GM10248 (cell line): ENCODE data around the gene AZU1.
"Not testable (repeated sequence)": the region's sequence is repeated elsewhere in the genome, so short reads cannot be mapped to it uniquely, and the experiment has no call there.

ENCODE experiments used
- CTCF ChIA-PET: fragments of 300-600 bp; sonication (Branson Sonifier 250); formaldehyde crosslinking; extraction: SDS; loops from one replicate; lab custom pipeline; 2021; ENCODE audit warnings: antibody characterized with exemption; lab: Yijun Ruan, JAX
- POLR2A ChIA-PET: fragments of 350-650 bp; sonication (Branson Sonifier 250); formaldehyde crosslinking; extraction: SDS; loops from one replicate; lab custom pipeline; 2020; ENCODE audit warnings: antibody characterized with exemption; lab: Yijun Ruan, JAX
- DNase-seq: peaks from one replicate; pipeline ENCODE4 v3.0.0; 2012; ENCODE audit errors: extremely low spot score
- CTCF ChIP-seq: IDR thresholded peaks from 2 replicates; pipeline ENCODE4 v1.5.1; 2012; ENCODE audit warnings: mild to moderate bottlenecking, low read depth; ENCODE audit errors: extremely low read depth, missing control alignments, control extremely low read depth

The AZU1 gene

GRCh38 chr19:813219-814151 is 14.2 kb upstream of the AZU1 start:
- ChIA-PET CTCF (no interaction called here), POLR2A (no interaction called here)
- no peak for DNase-seq
- no peak for TF ChIP-seq CTCF

GRCh38 chr19:814152-815078 is 13.2 kb upstream of the AZU1 start:
- ChIA-PET CTCF (no interaction called here), POLR2A (interaction anchor here (1.6 kb wide), 1 partner anchor 16 kb away, joined by 3 read pairs; no protein-coding TSS in a partner anchor)
- no peak for TF ChIP-seq CTCF
- DNase-seq: no peak

- POLR2A ChIA-PET: interaction anchor here (1.6 kb wide), 1 partner anchor 17 kb away, joined by 3 read pairs; no protein-coding TSS in a partner anchor
- no peak for DNase-seq
- TF ChIP-seq CTCF: no peak
- CTCF ChIA-PET: no interaction called here
Measured at GRCh38 chr19:815079-815774, 12.4 kb upstream of the AZU1 start.

GRCh38 chr19:815775-816499 is 11.7 kb upstream of the AZU1 start:
- TF ChIP-seq CTCF: no peak
- DNase-seq: no peak
- ChIA-PET POLR2A (interaction anchor here (1.6 kb wide), 1 partner anchor 18 kb away, joined by 3 read pairs; no protein-coding TSS in a partner anchor), CTCF (no interaction called here)

GRCh38 chr19:816500-816857 is 11.2 kb upstream of the AZU1 start:
- ChIA-PET CTCF (no interaction called here), POLR2A (no interaction called here)
- DNase-seq: no peak
- TF ChIP-seq CTCF: no peak

GRCh38 chr19:820212-820611 is 7.4 kb upstream of the AZU1 start:
- POLR2A ChIA-PET: interaction anchor here (1.3 kb wide), 1 partner anchor 10 kb away, joined by 3 read pairs; no protein-coding TSS in a partner anchor
- CTCF ChIA-PET, DNase-seq: not testable (repeated sequence)
